Esophagus muscularis mucosa (tissue), 3 donors: Measurements from ENCODE around the gene CTDSPL2.

Experiments
- POLR2A ChIP-seq: fragments of 450-650 bp; IDR thresholded peaks from one replicate; pipeline ENCODE4 v1.6.1; 2017; ENCODE audit warnings: antibody characterized with exemption, moderate library complexity, mild to moderate bottlenecking, low read depth
- TF ChIP-seq, protein P1 (sequence below), 3 experiments: fragments of 200-600 bp in 2 of 3; fragments of 450-650 bp in 1 of 3; sonication (generic) in 2 of 3; IDR thresholded peaks; one replicate each; pipeline ENCODE4 v1.5.1; 2017 to 2019; ENCODE audit warnings: antibody characterized with exemption in 3 of 3, mild to moderate bottlenecking in 2 of 3, moderate library complexity in 1 of 3

DNA sequence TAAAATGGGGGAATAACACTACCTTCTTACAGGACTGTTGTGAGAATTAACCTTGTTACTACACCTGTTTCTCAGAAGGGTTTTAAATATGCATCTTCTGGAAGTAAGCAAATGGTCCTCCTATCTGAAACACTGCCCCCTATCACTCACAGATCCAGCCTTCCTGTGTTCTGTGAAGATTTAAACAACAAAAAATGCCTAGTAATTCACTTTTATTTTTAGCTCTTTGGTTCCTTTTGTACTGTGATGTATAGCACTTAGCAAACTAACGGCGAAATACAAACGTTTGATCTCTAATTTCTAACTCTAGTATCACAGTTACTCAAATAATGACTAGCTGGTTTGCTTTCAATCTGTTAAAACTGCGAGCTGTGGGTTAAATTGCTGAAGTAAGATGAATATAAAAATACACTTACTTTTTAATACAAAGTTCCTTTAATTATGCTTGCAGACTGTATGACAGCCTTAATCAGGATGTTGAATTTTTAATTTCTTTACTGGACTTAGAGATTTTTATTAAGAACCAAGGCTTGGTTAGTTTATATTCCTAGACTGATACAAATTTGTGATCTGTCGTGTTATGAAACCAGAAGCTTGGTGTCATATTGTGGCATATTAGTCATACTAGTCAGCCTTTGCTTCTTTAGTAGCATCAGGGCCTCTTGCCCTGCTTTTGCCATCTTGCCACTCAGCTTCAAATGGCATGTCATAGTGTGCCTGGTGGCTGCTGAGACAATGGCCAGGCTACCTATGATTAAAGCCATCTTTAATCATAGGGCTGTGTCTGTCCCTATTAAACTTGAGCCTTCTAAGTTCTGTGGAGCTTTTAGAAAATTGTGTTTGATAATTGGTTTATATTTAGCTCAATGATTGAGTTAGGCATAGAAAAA lies 118.7 kb downstream of the CTDSPL2 start:
- TF ChIP-seq, protein P1, sequence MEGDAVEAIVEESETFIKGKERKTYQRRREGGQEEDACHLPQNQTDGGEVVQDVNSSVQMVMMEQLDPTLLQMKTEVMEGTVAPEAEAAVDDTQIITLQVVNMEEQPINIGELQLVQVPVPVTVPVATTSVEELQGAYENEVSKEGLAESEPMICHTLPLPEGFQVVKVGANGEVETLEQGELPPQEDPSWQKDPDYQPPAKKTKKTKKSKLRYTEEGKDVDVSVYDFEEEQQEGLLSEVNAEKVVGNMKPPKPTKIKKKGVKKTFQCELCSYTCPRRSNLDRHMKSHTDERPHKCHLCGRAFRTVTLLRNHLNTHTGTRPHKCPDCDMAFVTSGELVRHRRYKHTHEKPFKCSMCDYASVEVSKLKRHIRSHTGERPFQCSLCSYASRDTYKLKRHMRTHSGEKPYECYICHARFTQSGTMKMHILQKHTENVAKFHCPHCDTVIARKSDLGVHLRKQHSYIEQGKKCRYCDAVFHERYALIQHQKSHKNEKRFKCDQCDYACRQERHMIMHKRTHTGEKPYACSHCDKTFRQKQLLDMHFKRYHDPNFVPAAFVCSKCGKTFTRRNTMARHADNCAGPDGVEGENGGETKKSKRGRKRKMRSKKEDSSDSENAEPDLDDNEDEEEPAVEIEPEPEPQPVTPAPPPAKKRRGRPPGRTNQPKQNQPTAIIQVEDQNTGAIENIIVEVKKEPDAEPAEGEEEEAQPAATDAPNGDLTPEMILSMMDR (IDR thresholded peaks at IDR 0.05) = peak in 1 of 3 experiments; percentile 17
- no peak for TF ChIP-seq POLR2A
